Suppressor macrophage treated with lipopolysaccharide for 4 hours (primary cell): ENCODE results near the gene STARD6.
"Not testable (repeated sequence)": the region's sequence is repeated elsewhere in the genome, so short reads cannot be mapped to it uniquely, and the experiment has no call there.

Experiments
- DNase-seq: peaks from one replicate; pipeline ENCODE4 v3.0.0-alpha.2; 2020

The STARD6 gene, protein sequence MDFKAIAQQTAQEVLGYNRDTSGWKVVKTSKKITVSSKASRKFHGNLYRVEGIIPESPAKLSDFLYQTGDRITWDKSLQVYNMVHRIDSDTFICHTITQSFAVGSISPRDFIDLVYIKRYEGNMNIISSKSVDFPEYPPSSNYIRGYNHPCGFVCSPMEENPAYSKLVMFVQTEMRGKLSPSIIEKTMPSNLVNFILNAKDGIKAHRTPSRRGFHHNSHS

GRCh38 chr18:54357660-54358494, at the start of gene STARD6, which contains the start of gene C18orf54:
TSS of gene STARD6 (minus strand) at chr18:54357858. CDS start at chr18:54354573, 3,285 bp downstream.
TSS of gene C18orf54 (plus strand) at chr18:54357906. CDS start at chr18:54360573, 2,667 bp downstream.
- DNase-seq = peak; percentile 95

DNA sequence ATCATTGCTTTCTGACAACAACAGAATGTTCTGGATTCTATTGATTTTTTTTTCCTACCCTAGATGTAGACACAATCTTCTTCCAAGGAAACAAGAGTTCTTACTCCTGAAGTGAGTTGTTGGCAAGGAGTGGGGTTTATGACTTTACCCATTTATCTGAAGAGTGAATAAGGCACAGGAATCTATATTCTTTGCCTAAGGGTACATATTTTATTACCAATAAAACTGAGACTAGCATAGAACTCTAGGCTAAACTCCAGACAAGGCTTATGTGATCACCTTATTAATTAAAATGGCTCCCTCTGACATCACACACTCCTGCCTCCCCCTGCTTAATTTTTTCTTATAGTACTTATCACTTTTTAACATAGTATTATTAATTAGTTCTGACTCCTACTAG, 47.6 kb upstream of the STARD6 start:
- no peak for DNase-seq

- peak; percentile 56 for DNase-seq
Observed at GRCh38 chr18:54396760-54397159, 39.1 kb upstream of the STARD6 start.

- DNase-seq = no peak
Observed at GRCh38 chr18:54393648-54394294, 36.1 kb upstream of the STARD6 start.

DNA sequence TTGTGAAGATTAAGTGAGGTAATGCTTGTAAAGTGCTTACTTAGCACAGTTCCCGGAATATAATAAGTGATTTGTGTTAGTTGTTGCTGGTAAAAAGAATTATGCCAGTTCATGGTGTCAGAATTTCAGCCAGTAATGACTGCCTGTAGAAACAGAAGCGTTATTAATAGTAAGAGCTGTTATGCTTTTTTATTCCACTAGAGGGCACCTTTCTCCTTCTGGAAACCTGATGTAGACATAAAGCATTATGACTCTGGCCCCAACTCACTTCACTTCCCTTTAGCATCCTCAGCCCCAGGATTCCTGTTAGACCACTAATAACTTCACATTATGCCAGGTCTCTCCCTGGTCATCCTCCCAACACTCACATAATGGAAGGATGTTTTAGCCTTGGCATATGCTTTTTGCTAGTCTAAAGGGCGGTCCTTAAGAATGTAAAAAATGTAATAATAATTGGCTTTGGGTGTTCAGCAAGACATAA, 34.9 kb upstream of the STARD6 start:
- DNase-seq = peak; percentile 88

GRCh38 chr18:54390838-54391237, 33.2 kb upstream of the STARD6 start:
- DNase-seq = no peak

- no peak for DNase-seq
Observed at GRCh38 chr18:54389143-54389505, 31.5 kb upstream of the STARD6 start.

- DNase-seq = peak; percentile 41
Observed at GRCh38 chr18:54388203-54389142, 30.8 kb upstream of the STARD6 start.

DNA sequence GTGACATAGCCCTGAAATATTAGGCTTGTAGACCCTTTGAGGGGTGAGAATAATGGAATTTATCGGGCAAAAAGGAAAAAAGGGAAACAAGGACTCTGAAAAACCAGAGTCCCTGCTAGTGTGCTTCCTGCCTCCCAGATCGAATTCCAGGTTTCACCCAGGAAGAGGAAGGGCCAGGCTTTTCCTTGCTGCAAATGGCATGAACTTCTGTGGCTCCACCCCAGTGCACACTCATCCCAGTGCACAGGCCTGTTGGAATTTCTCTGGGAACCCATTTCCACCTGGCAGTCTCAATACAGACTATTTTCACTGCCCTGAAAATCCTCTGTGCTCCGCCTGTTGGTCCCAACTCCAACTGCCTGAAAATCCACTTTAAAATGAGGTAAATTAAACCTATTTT, 30.0 kb upstream of the STARD6 start:
- no peak for DNase-seq

DNA sequence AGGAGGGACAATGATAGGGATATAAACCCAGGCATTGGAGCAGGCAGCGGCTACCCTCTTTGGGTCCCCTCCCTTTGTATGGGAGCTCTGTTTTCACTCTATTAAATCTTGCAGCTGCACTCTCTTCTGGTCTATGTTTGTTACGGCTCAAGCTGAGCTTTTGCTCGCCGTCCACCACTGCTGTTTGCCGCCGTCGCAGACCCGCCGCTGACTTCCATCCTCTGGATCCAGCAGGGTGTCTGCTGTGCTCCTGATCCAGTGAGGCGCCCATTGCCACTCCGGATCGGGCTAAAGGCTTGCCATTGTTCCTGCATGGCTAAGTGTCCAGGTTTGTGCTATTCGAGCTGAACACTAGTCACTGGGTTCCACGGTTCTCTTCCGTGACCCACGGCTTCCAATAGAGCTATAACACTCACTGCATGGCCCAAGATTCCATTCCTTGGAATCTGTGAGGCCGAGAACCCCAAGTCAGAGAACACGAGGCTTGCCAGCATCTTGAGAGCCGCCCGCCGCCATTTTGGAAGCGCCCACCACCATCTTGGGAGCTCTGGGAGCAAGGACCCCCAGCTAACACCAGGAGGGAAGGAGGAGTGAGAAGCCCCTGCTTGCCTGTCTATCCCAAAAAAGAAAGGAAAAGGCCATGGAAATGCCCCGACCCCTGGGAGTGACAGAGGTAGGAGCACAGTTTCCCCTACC, 29.3 kb upstream of the STARD6 start:
- not testable (repeated sequence) for DNase-seq

DNA sequence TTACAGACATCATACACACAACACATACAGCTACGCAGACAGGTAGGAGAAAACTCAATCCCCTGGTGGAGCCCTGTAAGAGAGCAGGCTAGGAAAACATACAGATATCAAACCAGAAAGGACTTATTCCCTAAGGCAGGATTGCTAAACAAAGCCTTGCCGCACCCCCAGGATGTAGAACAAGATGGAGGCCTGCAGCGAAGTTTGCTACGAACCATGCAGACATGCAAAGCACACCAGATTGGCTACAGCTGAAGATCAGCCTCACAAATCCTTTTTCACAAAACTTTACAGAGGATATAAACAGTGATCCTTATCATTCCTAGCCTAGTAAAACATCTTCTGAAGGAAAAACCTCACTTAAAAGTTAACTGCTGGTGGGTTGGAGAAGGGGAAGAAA, 28.4 kb upstream of the STARD6 start:
- no peak for DNase-seq

DNA sequence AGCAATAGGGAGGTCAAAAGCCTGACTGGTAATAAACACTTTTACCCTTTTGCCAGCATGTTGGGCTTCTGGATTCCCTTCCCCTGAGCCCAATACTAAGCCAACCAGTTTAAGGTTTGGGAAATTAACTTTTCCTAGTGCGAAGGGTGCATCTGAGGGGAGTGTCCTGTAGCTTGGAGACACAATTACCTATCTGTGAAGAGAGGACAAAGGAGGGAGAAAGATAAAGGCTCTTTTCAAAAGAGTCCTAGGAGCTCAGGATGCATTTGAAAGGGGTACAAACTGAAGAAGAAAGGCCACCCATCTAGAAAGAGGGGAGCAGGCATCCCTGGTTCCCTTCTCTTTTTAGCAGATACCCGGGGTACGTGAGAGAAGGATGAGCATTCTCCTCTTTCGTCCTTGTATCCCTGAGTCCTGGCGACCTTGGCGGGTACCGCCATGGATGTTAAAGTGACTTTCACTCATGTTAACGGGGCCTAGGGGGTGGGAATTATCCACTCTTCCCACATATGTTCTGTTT, 25.1 kb upstream of the STARD6 start:
- DNase-seq = no peak

- DNase-seq = no peak
Observed at GRCh38 chr18:54382076-54382475, 24.4 kb upstream of the STARD6 start.

DNA sequence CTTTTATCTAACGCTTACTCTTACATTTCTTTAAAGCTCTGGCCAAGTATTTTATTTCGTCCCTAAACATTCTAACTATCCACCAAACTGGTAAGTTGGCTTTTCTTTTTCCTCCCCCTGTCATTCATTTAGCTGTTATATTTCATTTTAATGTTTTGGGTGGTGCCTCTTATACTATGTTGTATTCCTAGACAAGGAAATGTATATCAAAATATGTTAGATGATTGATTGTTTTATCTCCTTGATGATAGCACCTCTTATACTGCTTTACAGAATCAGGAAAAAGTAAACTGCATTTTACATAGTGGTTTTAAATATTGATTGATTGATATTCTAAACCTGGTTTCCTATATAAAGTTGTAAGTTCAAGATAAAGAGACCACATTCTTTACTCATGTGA, 24.0 kb upstream of the STARD6 start:
- no peak for DNase-seq

- no peak for DNase-seq
Observed at GRCh38 chr18:54378057-54378456, 20.4 kb upstream of the STARD6 start.

DNA sequence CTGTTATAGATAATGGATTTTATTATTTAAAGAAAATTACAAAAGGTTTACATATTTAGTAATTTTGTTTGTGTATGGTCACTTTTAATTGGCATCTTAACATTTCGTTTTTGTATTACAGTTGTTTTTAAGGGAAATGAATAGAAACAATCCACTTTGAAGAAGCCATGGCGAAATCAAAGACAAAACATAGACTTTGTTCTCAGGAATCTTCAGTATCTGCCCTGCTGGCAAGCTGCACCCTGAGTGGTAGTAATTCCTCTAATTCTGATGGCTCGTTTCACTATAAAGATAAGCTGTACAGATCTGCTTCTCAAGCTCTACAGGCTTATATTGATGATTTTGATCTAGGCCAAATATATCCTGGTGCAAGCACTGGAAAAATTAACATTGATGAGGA, 2.7 kb upstream of the STARD6 start:
- no peak for DNase-seq

- DNase-seq = no peak
Observed at GRCh38 chr18:54359233-54359632, 1.6 kb upstream of the STARD6 start.

DNA sequence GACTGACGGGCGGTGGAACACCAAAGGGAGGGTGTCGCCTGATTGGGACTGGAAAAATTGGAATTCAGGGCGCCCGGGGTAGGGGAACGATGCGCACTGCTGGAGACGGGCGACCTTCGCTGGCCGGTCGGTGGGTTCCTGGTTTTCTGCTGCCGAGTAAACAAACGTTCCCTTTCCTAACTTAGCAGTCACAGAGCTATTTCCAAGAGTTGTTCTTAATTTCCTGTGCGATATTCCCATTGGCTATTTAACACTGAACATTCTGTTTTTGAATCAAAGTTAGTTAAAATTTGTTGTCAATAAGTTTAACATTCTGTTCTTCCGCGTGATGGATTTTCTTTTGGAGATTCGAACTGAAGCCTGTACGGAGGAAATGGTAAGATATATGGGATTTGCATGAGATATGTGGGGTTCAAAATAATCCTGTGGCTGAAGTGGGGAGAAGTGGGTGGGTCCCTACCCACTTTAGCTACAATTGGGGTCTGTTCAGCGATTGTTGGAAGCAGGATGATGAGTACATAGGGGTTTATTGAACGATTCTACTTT, 910 bp upstream of the STARD6 start:
- DNase-seq = no peak

DNA sequence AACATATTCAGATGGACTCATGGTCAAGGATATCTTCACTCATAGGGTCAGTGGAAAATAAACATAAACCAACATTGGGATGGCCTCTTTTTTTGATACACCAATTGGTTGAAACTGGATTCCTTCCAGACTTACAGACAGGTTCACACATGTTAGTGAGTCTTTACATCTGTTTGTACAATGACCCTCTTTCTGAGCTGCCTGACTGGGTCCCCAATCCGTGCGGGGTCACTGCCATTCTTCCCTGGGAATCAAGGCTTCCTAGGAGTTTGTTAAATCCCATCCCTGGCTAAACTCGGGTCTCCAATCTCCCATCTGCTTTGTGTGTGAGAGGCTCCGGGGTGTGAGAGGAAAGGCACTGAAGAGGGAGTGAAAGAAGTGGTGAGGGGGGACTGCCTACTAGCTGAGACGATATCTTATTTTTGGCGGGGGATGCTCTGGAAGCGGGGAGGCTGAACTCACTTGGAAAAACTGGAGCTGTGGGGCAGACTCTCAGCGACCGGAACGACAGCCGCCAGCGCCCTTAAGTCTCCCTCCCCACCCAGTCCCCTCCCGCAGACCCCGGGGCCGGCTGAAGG, 487 bp downstream of the STARD6 start:
- DNase-seq = peak; percentile 1

- DNase-seq = no peak
Observed at GRCh38 chr18:54351186-54351585, 6.5 kb downstream of the STARD6 start.

DNA sequence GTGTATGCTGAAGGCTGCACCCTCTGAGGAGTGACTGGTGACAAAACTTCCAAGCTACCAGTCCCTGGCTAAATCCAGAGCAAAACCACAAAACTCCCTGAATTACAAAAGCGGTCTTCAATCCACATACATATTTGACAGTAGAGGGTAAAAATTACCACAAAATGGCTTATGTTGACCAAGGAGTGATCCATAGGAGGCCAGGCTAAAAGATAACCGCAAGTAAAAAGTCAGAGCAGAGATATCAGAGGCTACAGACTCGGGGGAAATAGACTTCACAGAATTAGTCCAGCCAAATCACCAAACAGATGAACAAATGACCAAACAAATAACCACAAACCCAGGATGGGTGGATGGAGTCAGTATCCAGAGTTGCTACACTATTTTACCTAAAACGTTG, 19.4 kb downstream of the STARD6 start:
- no peak for DNase-seq
